Measurements from ENCODE around the gene PER1.

DNA sequence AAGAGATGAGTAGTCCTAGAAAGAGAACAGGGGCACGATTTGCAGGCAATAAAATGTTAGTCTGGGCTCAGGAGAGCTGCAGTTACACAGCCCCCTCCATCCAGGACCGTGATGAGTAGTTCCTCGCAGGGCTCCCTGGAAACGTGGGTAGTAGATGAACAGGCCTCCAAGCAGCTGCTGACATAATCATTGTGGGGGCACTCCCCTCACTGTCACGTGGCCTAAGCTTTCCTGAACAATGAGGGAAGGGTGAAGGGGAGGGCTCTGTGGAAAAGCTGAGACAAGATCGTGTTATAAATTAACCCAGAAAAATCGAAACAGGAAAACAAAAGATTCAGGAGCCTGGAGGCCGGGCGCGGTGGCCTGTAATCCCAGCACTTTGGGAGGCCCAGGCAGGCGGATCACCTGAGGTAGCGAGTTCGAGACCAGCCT is 1.3 kb upstream of the PER1 start:
- TF ChIP-seq ISL2 (CRISPR knock-in tag; IDR thresholded peaks at IDR 0.05) (no peak), MXI1 (IDR thresholded peaks at IDR 0.05; ENCODE audit: borderline replicate concordance, low read depth, low read length) (peak; percentile 68; the same call in 1 of the 3 replicates), EP300 (IDR thresholded peaks at IDR 0.05; ENCODE audit: low read depth in 2 of 2, low read length in 2 of 2) (no peak), EP300 (CRISPR knock-in tag; IDR thresholded peaks at IDR 0.05; ENCODE audit: borderline replicate concordance) (no peak), EZH2 (conservative IDR thresholded peaks at IDR 0.05; ENCODE audit: low read depth, low read length) (no peak), SNAI1 (CRISPR knock-in tag; IDR thresholded peaks at IDR 0.05; ENCODE audit: borderline replicate concordance) (no peak), ZNF670 (CRISPR knock-in tag; IDR thresholded peaks at IDR 0.05; ENCODE audit: borderline replicate concordance) (no peak), TARDBP (CRISPR knock-in tag; IDR thresholded peaks at IDR 0.05) (no peak; the same call in 1 of the 2 replicates), SP1 (IDR thresholded peaks at IDR 0.05) (no peak), SP1 (CRISPR knock-in tag; IDR thresholded peaks at IDR 0.05) (no peak), MATR3 (CRISPR knock-in tag; IDR thresholded peaks at IDR 0.05) (no peak)
- TF ChIP-seq, protein P1, sequence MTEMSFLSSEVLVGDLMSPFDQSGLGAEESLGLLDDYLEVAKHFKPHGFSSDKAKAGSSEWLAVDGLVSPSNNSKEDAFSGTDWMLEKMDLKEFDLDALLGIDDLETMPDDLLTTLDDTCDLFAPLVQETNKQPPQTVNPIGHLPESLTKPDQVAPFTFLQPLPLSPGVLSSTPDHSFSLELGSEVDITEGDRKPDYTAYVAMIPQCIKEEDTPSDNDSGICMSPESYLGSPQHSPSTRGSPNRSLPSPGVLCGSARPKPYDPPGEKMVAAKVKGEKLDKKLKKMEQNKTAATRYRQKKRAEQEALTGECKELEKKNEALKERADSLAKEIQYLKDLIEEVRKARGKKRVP (CRISPR knock-in tag; IDR thresholded peaks at IDR 0.05), result peak in 1 of 2 experiments; percentile 46; a peak in 1 of 4 replicates
- TF ChIP-seq, protein P2, sequence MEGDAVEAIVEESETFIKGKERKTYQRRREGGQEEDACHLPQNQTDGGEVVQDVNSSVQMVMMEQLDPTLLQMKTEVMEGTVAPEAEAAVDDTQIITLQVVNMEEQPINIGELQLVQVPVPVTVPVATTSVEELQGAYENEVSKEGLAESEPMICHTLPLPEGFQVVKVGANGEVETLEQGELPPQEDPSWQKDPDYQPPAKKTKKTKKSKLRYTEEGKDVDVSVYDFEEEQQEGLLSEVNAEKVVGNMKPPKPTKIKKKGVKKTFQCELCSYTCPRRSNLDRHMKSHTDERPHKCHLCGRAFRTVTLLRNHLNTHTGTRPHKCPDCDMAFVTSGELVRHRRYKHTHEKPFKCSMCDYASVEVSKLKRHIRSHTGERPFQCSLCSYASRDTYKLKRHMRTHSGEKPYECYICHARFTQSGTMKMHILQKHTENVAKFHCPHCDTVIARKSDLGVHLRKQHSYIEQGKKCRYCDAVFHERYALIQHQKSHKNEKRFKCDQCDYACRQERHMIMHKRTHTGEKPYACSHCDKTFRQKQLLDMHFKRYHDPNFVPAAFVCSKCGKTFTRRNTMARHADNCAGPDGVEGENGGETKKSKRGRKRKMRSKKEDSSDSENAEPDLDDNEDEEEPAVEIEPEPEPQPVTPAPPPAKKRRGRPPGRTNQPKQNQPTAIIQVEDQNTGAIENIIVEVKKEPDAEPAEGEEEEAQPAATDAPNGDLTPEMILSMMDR (CRISPR knock-in tag; IDR thresholded peaks at IDR 0.05), result no peak

Measured in HepG2 (cell line).